ENCODE results near the gene C19orf12. TPM values are rescaled to one million over a fixed set of nuclear protein-coding genes. Genes with fewer than 3 reads are reported as not detected.
A peak's percentile ranks its signal among the peaks of the same experiment; 100 is the strongest.

Gene C19orf12
- total and polyA plus RNA-seq, 2 of the 13 experiments (the other 11 are each of a cell fraction or from before 2014, with no cell fraction given), result 17.7 to 34.4 TPM

- TF ChIP-seq, protein P1, sequence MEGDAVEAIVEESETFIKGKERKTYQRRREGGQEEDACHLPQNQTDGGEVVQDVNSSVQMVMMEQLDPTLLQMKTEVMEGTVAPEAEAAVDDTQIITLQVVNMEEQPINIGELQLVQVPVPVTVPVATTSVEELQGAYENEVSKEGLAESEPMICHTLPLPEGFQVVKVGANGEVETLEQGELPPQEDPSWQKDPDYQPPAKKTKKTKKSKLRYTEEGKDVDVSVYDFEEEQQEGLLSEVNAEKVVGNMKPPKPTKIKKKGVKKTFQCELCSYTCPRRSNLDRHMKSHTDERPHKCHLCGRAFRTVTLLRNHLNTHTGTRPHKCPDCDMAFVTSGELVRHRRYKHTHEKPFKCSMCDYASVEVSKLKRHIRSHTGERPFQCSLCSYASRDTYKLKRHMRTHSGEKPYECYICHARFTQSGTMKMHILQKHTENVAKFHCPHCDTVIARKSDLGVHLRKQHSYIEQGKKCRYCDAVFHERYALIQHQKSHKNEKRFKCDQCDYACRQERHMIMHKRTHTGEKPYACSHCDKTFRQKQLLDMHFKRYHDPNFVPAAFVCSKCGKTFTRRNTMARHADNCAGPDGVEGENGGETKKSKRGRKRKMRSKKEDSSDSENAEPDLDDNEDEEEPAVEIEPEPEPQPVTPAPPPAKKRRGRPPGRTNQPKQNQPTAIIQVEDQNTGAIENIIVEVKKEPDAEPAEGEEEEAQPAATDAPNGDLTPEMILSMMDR (CRISPR knock-in tag; IDR thresholded peaks at IDR 0.05), result peak; percentile 84
- no peak for TF ChIP-seq SIN3B (IDR thresholded peaks at IDR 0.05; ENCODE audit: low read length)
- TF ChIP-seq ZNF260 (CRISPR knock-in tag; IDR thresholded peaks at IDR 0.05; ENCODE audit: borderline replicate concordance, low read depth), result no peak
- TF ChIP-seq NFE2L2 (IDR thresholded peaks at IDR 0.05; ENCODE audit: low read length), result peak; percentile 96
- no peak for TF ChIP-seq ZFP91 (CRISPR knock-in tag; IDR thresholded peaks at IDR 0.05; ENCODE audit: borderline replicate concordance)
- peak; percentile 71 for TF ChIP-seq RAD21 (CRISPR knock-in tag; IDR thresholded peaks at IDR 0.05)
- TF ChIP-seq ZNF101 (CRISPR knock-in tag; IDR thresholded peaks at IDR 0.05; ENCODE audit: borderline replicate concordance, low read depth), result no peak
- TF ChIP-seq, protein P2, sequence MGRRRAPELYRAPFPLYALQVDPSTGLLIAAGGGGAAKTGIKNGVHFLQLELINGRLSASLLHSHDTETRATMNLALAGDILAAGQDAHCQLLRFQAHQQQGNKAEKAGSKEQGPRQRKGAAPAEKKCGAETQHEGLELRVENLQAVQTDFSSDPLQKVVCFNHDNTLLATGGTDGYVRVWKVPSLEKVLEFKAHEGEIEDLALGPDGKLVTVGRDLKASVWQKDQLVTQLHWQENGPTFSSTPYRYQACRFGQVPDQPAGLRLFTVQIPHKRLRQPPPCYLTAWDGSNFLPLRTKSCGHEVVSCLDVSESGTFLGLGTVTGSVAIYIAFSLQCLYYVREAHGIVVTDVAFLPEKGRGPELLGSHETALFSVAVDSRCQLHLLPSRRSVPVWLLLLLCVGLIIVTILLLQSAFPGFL (CRISPR knock-in tag; IDR thresholded peaks at IDR 0.05), result no peak
- no peak for TF ChIP-seq HOXA5 (CRISPR knock-in tag; IDR thresholded peaks at IDR 0.05)
- TF ChIP-seq ZFP62 (CRISPR knock-in tag; IDR thresholded peaks at IDR 0.05), result no peak
- TF ChIP-seq ZFP90 (CRISPR knock-in tag; IDR thresholded peaks at IDR 0.05; ENCODE audit: borderline replicate concordance), result no peak
- no peak for TF ChIP-seq AHR (CRISPR knock-in tag; IDR thresholded peaks at IDR 0.05)
- peak; percentile 99 for TF ChIP-seq MAFF (IDR thresholded peaks at IDR 0.05; ENCODE audit: low read depth, low read length)
- TF ChIP-seq EED (CRISPR knock-in tag; IDR thresholded peaks at IDR 0.05), result no peak
- no peak for TF ChIP-seq ASH2L (IDR thresholded peaks at IDR 0.05; ENCODE audit: insufficient read length, low read depth, low read length)
- TF ChIP-seq HNF4A (CRISPR knock-in tag; IDR thresholded peaks at IDR 0.05), result no peak
- TF ChIP-seq, protein P3, sequence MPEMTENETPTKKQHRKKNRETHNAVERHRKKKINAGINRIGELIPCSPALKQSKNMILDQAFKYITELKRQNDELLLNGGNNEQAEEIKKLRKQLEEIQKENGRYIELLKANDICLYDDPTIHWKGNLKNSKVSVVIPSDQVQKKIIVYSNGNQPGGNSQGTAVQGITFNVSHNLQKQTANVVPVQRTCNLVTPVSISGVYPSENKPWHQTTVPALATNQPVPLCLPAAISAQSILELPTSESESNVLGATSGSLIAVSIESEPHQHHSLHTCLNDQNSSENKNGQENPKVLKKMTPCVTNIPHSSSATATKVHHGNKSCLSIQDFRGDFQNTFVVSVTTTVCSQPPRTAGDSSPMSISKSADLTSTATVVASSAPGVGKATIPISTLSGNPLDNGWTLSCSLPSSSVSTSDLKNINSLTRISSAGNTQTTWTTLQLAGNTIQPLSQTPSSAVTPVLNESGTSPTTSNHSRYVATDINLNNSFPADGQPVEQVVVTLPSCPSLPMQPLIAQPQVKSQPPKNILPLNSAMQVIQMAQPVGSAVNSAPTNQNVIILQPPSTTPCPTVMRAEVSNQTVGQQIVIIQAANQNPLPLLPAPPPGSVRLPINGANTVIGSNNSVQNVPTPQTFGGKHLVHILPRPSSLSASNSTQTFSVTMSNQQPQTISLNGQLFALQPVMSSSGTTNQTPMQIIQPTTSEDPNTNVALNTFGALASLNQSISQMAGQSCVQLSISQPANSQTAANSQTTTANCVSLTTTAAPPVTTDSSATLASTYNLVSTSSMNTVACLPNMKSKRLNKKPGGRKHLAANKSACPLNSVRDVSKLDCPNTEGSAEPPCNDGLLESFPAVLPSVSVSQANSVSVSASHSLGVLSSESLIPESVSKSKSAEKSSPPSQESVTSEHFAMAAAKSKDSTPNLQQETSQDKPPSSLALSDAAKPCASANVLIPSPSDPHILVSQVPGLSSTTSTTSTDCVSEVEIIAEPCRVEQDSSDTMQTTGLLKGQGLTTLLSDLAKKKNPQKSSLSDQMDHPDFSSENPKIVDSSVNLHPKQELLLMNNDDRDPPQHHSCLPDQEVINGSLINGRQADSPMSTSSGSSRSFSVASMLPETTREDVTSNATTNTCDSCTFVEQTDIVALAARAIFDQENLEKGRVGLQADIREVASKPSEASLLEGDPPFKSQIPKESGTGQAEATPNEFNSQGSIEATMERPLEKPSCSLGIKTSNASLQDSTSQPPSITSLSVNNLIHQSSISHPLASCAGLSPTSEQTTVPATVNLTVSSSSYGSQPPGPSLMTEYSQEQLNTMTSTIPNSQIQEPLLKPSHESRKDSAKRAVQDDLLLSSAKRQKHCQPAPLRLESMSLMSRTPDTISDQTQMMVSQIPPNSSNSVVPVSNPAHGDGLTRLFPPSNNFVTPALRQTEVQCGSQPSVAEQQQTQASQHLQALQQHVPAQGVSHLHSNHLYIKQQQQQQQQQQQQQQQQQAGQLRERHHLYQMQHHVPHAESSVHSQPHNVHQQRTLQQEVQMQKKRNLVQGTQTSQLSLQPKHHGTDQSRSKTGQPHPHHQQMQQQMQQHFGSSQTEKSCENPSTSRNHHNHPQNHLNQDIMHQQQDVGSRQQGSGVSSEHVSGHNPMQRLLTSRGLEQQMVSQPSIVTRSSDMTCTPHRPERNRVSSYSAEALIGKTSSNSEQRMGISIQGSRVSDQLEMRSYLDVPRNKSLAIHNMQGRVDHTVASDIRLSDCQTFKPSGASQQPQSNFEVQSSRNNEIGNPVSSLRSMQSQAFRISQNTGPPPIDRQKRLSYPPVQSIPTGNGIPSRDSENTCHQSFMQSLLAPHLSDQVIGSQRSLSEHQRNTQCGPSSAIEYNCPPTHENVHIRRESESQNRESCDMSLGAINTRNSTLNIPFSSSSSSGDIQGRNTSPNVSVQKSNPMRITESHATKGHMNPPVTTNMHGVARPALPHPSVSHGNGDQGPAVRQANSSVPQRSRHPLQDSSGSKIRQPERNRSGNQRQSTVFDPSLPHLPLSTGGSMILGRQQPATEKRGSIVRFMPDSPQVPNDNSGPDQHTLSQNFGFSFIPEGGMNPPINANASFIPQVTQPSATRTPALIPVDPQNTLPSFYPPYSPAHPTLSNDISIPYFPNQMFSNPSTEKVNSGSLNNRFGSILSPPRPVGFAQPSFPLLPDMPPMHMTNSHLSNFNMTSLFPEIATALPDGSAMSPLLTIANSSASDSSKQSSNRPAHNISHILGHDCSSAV (CRISPR knock-in tag; IDR thresholded peaks at IDR 0.05; ENCODE audit: borderline replicate concordance), result no peak
- TF ChIP-seq NFE2L1 (CRISPR knock-in tag; IDR thresholded peaks at IDR 0.05; ENCODE audit: borderline replicate concordance), result 0 out of 2 replicates have a peak, but pooled peaks have one; percentile 46
- TF ChIP-seq CBX1 (IDR thresholded peaks at IDR 0.05; ENCODE audit: low read depth), result no peak
These were observed 24.2 kb downstream of the C19orf12 start (continued) for GRCh38 chr19:29690842-29691241.
